ENCODE results near the gene RET.

Gene RET

DNA sequence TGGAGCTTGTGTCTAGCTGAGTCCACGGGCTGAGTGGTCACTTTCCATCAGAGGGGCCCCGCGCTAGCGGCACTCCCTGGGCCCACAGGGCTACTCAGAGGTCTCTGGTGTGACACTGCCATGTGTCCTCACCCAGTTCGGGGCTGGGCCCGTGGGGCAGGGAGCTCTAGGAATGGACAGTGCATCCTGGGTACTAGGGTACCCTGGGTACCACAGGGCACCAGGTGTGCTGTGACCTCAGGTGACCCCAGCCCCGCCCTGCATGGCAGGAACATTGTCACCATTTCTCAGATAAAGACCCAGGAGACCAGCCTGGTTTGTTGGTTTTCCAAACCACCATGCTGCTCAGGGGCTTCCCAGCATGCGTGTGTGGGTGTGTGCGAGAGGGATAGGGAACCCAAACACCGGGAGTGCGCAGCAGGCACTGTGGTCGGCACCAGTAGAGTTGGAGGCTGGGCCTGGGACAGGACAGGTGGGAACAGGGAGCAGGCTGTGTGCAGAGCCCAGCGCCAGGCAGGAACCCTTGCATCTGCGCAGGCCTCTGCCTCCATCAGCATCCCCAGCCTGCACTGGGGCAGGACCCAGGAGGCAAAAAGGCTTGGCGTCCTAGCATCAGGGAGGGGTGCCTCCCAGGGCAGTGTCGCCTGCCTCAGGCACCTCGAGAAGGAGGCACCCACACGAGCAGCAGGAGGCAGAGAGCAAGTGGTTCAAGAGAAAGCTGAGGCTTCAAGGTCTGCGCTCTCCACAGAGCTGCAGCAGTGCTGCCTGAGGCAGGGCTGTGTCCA, 42.0 kb downstream of the RET start:
- Histone ChIP-seq H2BK15ac (ENCODE audit: low read length) (no peak overlapping the region), H4K8ac (ENCODE audit: low read depth, low read length) (no peak overlapping the region), H4K91ac (ENCODE audit: low read depth, low read length, poor library complexity) (no peak overlapping the region), H3K4me1 (ENCODE audit: control insufficient read depth in 2 of 2, insufficient read depth in 1 of 2, low read depth in 1 of 2, low read length in 2 of 2) (peaks cover 0 to 4% of the 10 kb centered on the region in 2 donors), H2AK5ac (ENCODE audit: low read depth, low read length) (peak overlapping the region; percentile 1), H3K4ac (ENCODE audit: low read length) (no peak overlapping the region), H3K9me3 (replicated peaks in 1 of 2; ENCODE audit: control insufficient read depth in 2 of 2, insufficient read depth in 1 of 2, low read depth in 1 of 2, low read length in 2 of 2) (no peaks in the 10 kb centered on the region), H3K4me2 (ENCODE audit: insufficient read depth, low read length, poor library complexity, severe bottlenecking) (no peak overlapping the region), H2BK120ac (ENCODE audit: low read depth, low read length) (no peak overlapping the region), H2BK5ac (ENCODE audit: low read length) (no peak overlapping the region), H3K23ac (ENCODE audit: low read depth, low read length, poor library complexity) (peak overlapping the region; percentile 60), H3K9ac (ENCODE audit: low read depth, low read length, poor library complexity) (no peak overlapping the region), H3K27me3 (ENCODE audit: control insufficient read depth in 3 of 3, insufficient read depth in 3 of 3, low read depth in 1 of 3, low read length in 3 of 3) (peaks cover 0 to 6% (median 0%) of the 10 kb centered on the region in 3 experiments), H3K79me1 (ENCODE audit: low read depth, low read length) (no peaks in the 10 kb centered on the region), H2BK12ac (ENCODE audit: low read length) (peak overlapping the region; percentile 73), H2AFZ (ENCODE audit: low read length) (no peak overlapping the region), H3K18ac (ENCODE audit: low read length) (no peak overlapping the region), H3K27ac (replicated peaks; ENCODE audit: low read length) (no peak overlapping the region), H3K14ac (ENCODE audit: low read length) (peak overlapping the region; percentile 63), H3K4me3 (ENCODE audit: low read length in 2 of 2) (no peak overlapping the region), H3K36me3 (replicated peaks in 1 of 2; ENCODE audit: control insufficient read depth in 2 of 2, insufficient read depth in 2 of 2, low read length in 2 of 2) (no peaks in the 10 kb centered on the region)
- no peak for DNase-seq (ENCODE audit: low spot score)
- WGBS, 2 donors (ENCODE audit: extremely low coverage in 2 of 2, insufficient read length in 2 of 2, insufficient replicate concordance in 1 of 2), result no CpG with 5 or more reads among the region's 19 CpGs

DNA sequence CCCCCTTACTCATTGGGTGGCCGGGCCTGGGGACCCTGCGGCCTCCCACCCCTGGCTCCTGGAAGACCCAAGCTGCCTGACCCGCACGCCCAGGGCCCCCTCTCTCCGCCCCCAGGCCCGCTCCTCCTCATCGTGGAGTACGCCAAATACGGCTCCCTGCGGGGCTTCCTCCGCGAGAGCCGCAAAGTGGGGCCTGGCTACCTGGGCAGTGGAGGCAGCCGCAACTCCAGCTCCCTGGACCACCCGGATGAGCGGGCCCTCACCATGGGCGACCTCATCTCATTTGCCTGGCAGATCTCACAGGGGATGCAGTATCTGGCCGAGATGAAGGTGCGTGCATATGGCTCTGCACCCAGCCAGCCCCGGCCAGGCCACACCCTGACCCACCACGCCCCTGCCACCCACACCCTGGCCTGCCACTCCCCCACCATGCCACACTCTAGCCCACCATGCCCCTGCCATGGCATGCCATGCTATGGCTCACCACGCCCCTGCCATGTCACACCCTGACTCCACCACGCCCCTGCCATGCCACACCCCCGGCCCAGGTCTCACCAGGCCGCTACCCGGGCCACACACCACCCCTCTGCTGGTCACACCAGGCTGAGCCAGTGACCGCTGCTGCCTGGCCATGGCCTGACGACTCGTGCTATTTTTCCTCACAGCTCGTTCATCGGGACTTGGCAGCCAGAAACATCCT, 42.7 kb downstream of the RET start:
- Histone ChIP-seq H2BK5ac (ENCODE audit: low read length) (no peak overlapping the region), H3K4me2 (ENCODE audit: insufficient read depth, low read length, poor library complexity, severe bottlenecking) (no peak overlapping the region), H2BK15ac (ENCODE audit: low read length) (no peak overlapping the region), H2BK12ac (ENCODE audit: low read length) (peak overlapping the region; percentile 94), H3K27ac (replicated peaks; ENCODE audit: low read length) (no peak overlapping the region), H3K23ac (ENCODE audit: low read depth, low read length, poor library complexity) (peak overlapping the region; percentile 63), H2AFZ (ENCODE audit: low read length) (no peak overlapping the region), H3K18ac (ENCODE audit: low read length) (peak overlapping the region; percentile 62), H2AK5ac (ENCODE audit: low read depth, low read length) (peak overlapping the region; percentile 1), H3K4me3 (ENCODE audit: low read length in 2 of 2) (no peak overlapping the region), H4K8ac (ENCODE audit: low read depth, low read length) (peak overlapping the region; percentile 26), H3K4ac (ENCODE audit: low read length) (no peak overlapping the region), H3K9ac (ENCODE audit: low read depth, low read length, poor library complexity) (no peak overlapping the region), H3K14ac (ENCODE audit: low read length) (peak overlapping the region; percentile 58), H4K91ac (ENCODE audit: low read depth, low read length, poor library complexity) (no peak overlapping the region), H3K79me1 (ENCODE audit: low read depth, low read length) (no peaks in the 10 kb centered on the region), H3K27me3 (ENCODE audit: control insufficient read depth in 3 of 3, insufficient read depth in 3 of 3, low read depth in 1 of 3, low read length in 3 of 3) (peaks cover 0 to 6% (median 0%) of the 10 kb centered on the region in 3 experiments), H3K36me3 (replicated peaks in 1 of 2; ENCODE audit: control insufficient read depth in 2 of 2, insufficient read depth in 2 of 2, low read length in 2 of 2) (no peaks in the 10 kb centered on the region), H3K9me3 (replicated peaks in 1 of 2; ENCODE audit: control insufficient read depth in 2 of 2, insufficient read depth in 1 of 2, low read depth in 1 of 2, low read length in 2 of 2) (no peaks in the 10 kb centered on the region), H3K4me1 (ENCODE audit: control insufficient read depth in 2 of 2, insufficient read depth in 1 of 2, low read depth in 1 of 2, low read length in 2 of 2) (peaks cover 0 to 4% of the 10 kb centered on the region in 2 donors), H2BK120ac (ENCODE audit: low read depth, low read length) (no peak overlapping the region)
- DNase-seq (ENCODE audit: low spot score), result no peak
- WGBS, 2 donors (ENCODE audit: extremely low coverage in 2 of 2, insufficient read length in 2 of 2, insufficient replicate concordance in 1 of 2), result no CpG with 5 or more reads among the region's 31 CpGs

GRCh38 chr10:43120116-43120928, 43.5 kb downstream of the RET start:
- no peak for DNase-seq (ENCODE audit: low spot score)
- H3K4me3 ChIP-seq (ENCODE audit: low read length in 2 of 2), result no peak overlapping the region
- no peak overlapping the region for H3K27ac ChIP-seq (replicated peaks; ENCODE audit: low read length)
- H2BK120ac ChIP-seq (ENCODE audit: low read depth, low read length), result no peak overlapping the region
- H3K23ac ChIP-seq (ENCODE audit: low read depth, low read length, poor library complexity), result no peak overlapping the region
- H3K9me3 ChIP-seq (replicated peaks in 1 of 2; ENCODE audit: control insufficient read depth in 2 of 2, insufficient read depth in 1 of 2, low read depth in 1 of 2, low read length in 2 of 2), result no peaks in the 10 kb centered on the region
- no peak overlapping the region for H3K9ac ChIP-seq (ENCODE audit: low read depth, low read length, poor library complexity)
- H2BK12ac ChIP-seq (ENCODE audit: low read length), result no peak overlapping the region
- H3K36me3 ChIP-seq (replicated peaks in 1 of 2; ENCODE audit: control insufficient read depth in 2 of 2, insufficient read depth in 2 of 2, low read length in 2 of 2), result no peaks in the 10 kb centered on the region
- no peak overlapping the region for H2BK15ac ChIP-seq (ENCODE audit: low read length)
- no CpG with 5 or more reads among the region's 19 CpGs for WGBS, 2 donors (ENCODE audit: extremely low coverage in 2 of 2, insufficient read length in 2 of 2, insufficient replicate concordance in 1 of 2)
- H2AK5ac ChIP-seq (ENCODE audit: low read depth, low read length), result no peak overlapping the region
- peak overlapping the region; percentile 58 for H3K14ac ChIP-seq (ENCODE audit: low read length)
- H3K4ac ChIP-seq (ENCODE audit: low read length), result no peak overlapping the region
- H2BK5ac ChIP-seq (ENCODE audit: low read length), result no peak overlapping the region
- H3K18ac ChIP-seq (ENCODE audit: low read length), result no peak overlapping the region
- no peaks in the 10 kb centered on the region for H3K79me1 ChIP-seq (ENCODE audit: low read depth, low read length)
- no peak overlapping the region for H4K91ac ChIP-seq (ENCODE audit: low read depth, low read length, poor library complexity)
- peak overlapping the region; percentile 82 for H2AFZ ChIP-seq (ENCODE audit: low read length)
- H3K4me1 ChIP-seq (ENCODE audit: control insufficient read depth in 2 of 2, insufficient read depth in 1 of 2, low read depth in 1 of 2, low read length in 2 of 2), result peaks cover 0 to 4% of the 10 kb centered on the region in 2 donors
- H3K4me2 ChIP-seq (ENCODE audit: insufficient read depth, low read length, poor library complexity, severe bottlenecking), result no peak overlapping the region
- H4K8ac ChIP-seq (ENCODE audit: low read depth, low read length), result no peak overlapping the region
- peaks cover 0 to 3% (median 0%) of the 10 kb centered on the region in 3 experiments for H3K27me3 ChIP-seq (ENCODE audit: control insufficient read depth in 3 of 3, insufficient read depth in 3 of 3, low read depth in 1 of 3, low read length in 3 of 3)
